ENCODE data around the gene LDB3.

Gene LDB3

GRCh38 chr10:86655596-86655995, 12.7 kb upstream of the LDB3 start:
- TF ChIP-seq LEF1 (IDR thresholded peaks at IDR 0.05; ENCODE audit: borderline replicate concordance) (no peak), ZNF384 (IDR thresholded peaks at IDR 0.05) (no peak), BHLHE40 (IDR thresholded peaks at IDR 0.05; ENCODE audit: borderline replicate concordance) (no peak), ARNT (IDR thresholded peaks at IDR 0.05) (no peak), SP1 (IDR thresholded peaks at IDR 0.05) (no peak)
- DNase-seq (ENCODE audit: extremely low spot score) = no peak
- ChIA-PET CTCF (no interaction called here), POLR2A (no interaction called here)

GRCh38 chr10:86657011-86657395, 11.3 kb upstream of the LDB3 start:
- TF ChIP-seq SUZ12 (IDR thresholded peaks at IDR 0.05) = no peak
- TF ChIP-seq BHLHE40 (IDR thresholded peaks at IDR 0.05; ENCODE audit: borderline replicate concordance) = no peak
- no peak for TF ChIP-seq ELF4 (IDR thresholded peaks at IDR 0.05)
- TF ChIP-seq TARDBP (IDR thresholded peaks at IDR 0.05) = no peak
- no peak for TF ChIP-seq NFRKB (IDR thresholded peaks at IDR 0.05)
- no peak for TF ChIP-seq L3MBTL2 (conservative IDR thresholded peaks at IDR 0.05)
- no peak for TF ChIP-seq LEF1 (IDR thresholded peaks at IDR 0.05; ENCODE audit: borderline replicate concordance)
- ChIA-PET POLR2A (no interaction called here), CTCF (no interaction called here)
- DNase-seq (ENCODE audit: extremely low spot score) = no peak

- ChIA-PET POLR2A (no interaction called here), CTCF (no interaction called here)
- TF ChIP-seq FOXA1 (IDR thresholded peaks at IDR 0.05) (no peak), FOXK2 (IDR thresholded peaks at IDR 0.05) (no peak), ARNT (IDR thresholded peaks at IDR 0.05) (no peak), TARDBP (IDR thresholded peaks at IDR 0.05) (no peak), BHLHE40 (IDR thresholded peaks at IDR 0.05; ENCODE audit: borderline replicate concordance) (no peak), SUZ12 (IDR thresholded peaks at IDR 0.05) (no peak), NFRKB (IDR thresholded peaks at IDR 0.05) (no peak), LEF1 (IDR thresholded peaks at IDR 0.05; ENCODE audit: borderline replicate concordance) (no peak), PKNOX1 (IDR thresholded peaks at IDR 0.05) (no peak), SP1 (IDR thresholded peaks at IDR 0.05) (no peak), ZNF384 (IDR thresholded peaks at IDR 0.05) (no peak), FOXM1 (IDR thresholded peaks at IDR 0.05; ENCODE audit: borderline replicate concordance) (no peak), CTBP1 (IDR thresholded peaks at IDR 0.05; ENCODE audit: borderline replicate concordance) (no peak)
- no peak for DNase-seq (ENCODE audit: extremely low spot score)
These were observed 10.8 kb upstream of the LDB3 start for GRCh38 chr10:86657396-86658011.

GRCh38 chr10:86658261-86658741, 10.0 kb upstream of the LDB3 start:
- TF ChIP-seq HDGF (IDR thresholded peaks at IDR 0.05; ENCODE audit: borderline replicate concordance) = no peak
- no peak for TF ChIP-seq BHLHE40 (IDR thresholded peaks at IDR 0.05; ENCODE audit: borderline replicate concordance)
- no peak for TF ChIP-seq NFRKB (IDR thresholded peaks at IDR 0.05)
- TF ChIP-seq SP1 (IDR thresholded peaks at IDR 0.05) = no peak
- no peak for TF ChIP-seq PKNOX1 (IDR thresholded peaks at IDR 0.05)
- TF ChIP-seq CTBP1 (IDR thresholded peaks at IDR 0.05; ENCODE audit: borderline replicate concordance) = no peak
- no peak for TF ChIP-seq FOXA1 (IDR thresholded peaks at IDR 0.05)
- TF ChIP-seq ZNF384 (IDR thresholded peaks at IDR 0.05) = no peak
- no peak for TF ChIP-seq FOXM1 (IDR thresholded peaks at IDR 0.05; ENCODE audit: borderline replicate concordance)
- TF ChIP-seq L3MBTL2 (conservative IDR thresholded peaks at IDR 0.05) = no peak
- TF ChIP-seq ELF4 (IDR thresholded peaks at IDR 0.05) = no peak
- CTCF ChIA-PET = no interaction called here
- DNase-seq (ENCODE audit: extremely low spot score) = no peak
- POLR2A ChIA-PET = interaction anchor here (1.0 kb wide), 1 partner anchor 14 kb away, joined by 3 read pairs; no protein-coding TSS in a partner anchor

GRCh38 chr10:86658751-86659150, 9.6 kb upstream of the LDB3 start:
- TF ChIP-seq PKNOX1 (IDR thresholded peaks at IDR 0.05) (no peak), NFRKB (IDR thresholded peaks at IDR 0.05) (no peak), ZNF384 (IDR thresholded peaks at IDR 0.05) (no peak), SUZ12 (IDR thresholded peaks at IDR 0.05) (no peak), ARNT (IDR thresholded peaks at IDR 0.05) (no peak), HDGF (IDR thresholded peaks at IDR 0.05; ENCODE audit: borderline replicate concordance) (no peak)
- CTCF ChIA-PET = no interaction called here
- DNase-seq (ENCODE audit: extremely low spot score) = no peak
- POLR2A ChIA-PET = interaction anchor here (1.0 kb wide), 1 partner anchor 14 kb away, joined by 3 read pairs; no protein-coding TSS in a partner anchor

GRCh38 chr10:86659161-86659691, 9.1 kb upstream of the LDB3 start:
- ChIA-PET POLR2A (interaction anchor here (1.0 kb wide), 1 partner anchor 14 kb away, joined by 3 read pairs; no protein-coding TSS in a partner anchor), CTCF (no interaction called here)
- no peak for DNase-seq (ENCODE audit: extremely low spot score)
- TF ChIP-seq SP1 (IDR thresholded peaks at IDR 0.05) = no peak
- no peak for TF ChIP-seq TARDBP (IDR thresholded peaks at IDR 0.05)
- no peak for TF ChIP-seq PKNOX1 (IDR thresholded peaks at IDR 0.05)
- no peak for TF ChIP-seq ELF4 (IDR thresholded peaks at IDR 0.05)

Measured in HEK293T (cell line).